MCF 10A (cell line): Measurements from ENCODE around the gene SLC25A13. TPM values are rescaled to one million over a fixed set of nuclear protein-coding genes. Genes with fewer than 3 reads are reported as not detected.

ENCODE experiments used
- BruUV-seq: library from RNA; stranded (reverse); fragments of 400-500 nt; replicated peaks from 2 replicates; lab custom pipeline; 2021; lab: Mats Ljungman, UMichigan
- CTCF ChIA-PET: fragments of 300-600 bp; sonication (Branson Sonifier 250); formaldehyde crosslinking; extraction: SDS; loops from one replicate; lab custom pipeline; 2021; ENCODE audit warnings: antibody characterized with exemption, inconsistent platforms; lab: Yijun Ruan, JAX
- POLR2A ChIA-PET: fragments of 300-600, 350-650 bp; sonication (Branson Sonifier 250); formaldehyde crosslinking; extraction: SDS; loops from one replicate; lab custom pipeline; 2020; ENCODE audit warnings: antibody characterized with exemption, inconsistent platforms; lab: Yijun Ruan, JAX
- DNase-seq: peaks from one replicate; pipeline ENCODE4 v3.0.0-alpha.2; 2018; ENCODE audit not compliant: unreplicated experiment
- H3K27ac Mint-ChIP-seq: one replicate; pipeline ENCODE4 v1.8.0; 2022; ENCODE audit warnings: mild to moderate bottlenecking, low read depth, mixed read lengths; ENCODE audit not compliant: unreplicated experiment
- H3K27me3 Mint-ChIP-seq: one replicate; pipeline ENCODE4 v1.8.0; 2022; ENCODE audit warnings: mixed read lengths; ENCODE audit not compliant: insufficient read depth, unreplicated experiment
- H3K36me3 Mint-ChIP-seq: one replicate; pipeline ENCODE4 v1.8.0; 2022; ENCODE audit warnings: mild to moderate bottlenecking, moderate library complexity, mixed read lengths; ENCODE audit not compliant: insufficient read depth, unreplicated experiment
- H3K4me1 Mint-ChIP-seq: one replicate; pipeline ENCODE4 v1.8.0; 2022; ENCODE audit warnings: mixed read lengths; ENCODE audit not compliant: insufficient read depth, unreplicated experiment
- H3K4me3 Mint-ChIP-seq: one replicate; pipeline ENCODE4 v1.8.0; 2022; ENCODE audit warnings: mild to moderate bottlenecking, moderate library complexity, mixed read lengths; ENCODE audit not compliant: unreplicated experiment
- H3K9me3 Mint-ChIP-seq: one replicate; pipeline ENCODE4 v1.8.0; 2022; ENCODE audit warnings: mixed read lengths; ENCODE audit not compliant: unreplicated experiment
- intact Hi-C: fragments of 100-400 bp; cut with micrococcal nuclease; formaldehyde crosslinking; loops from 2 replicates; pipeline ENCODE4 v1.14.1; 2022
- total RNA-seq: library from RNA; stranded (reverse); gene quantifications from 2 replicates; pipeline ENCODE4 v1.2.3, GENCODE V29; 2022
- TF ChIP-seq, protein P1 (sequence below): fragments of 200-600 bp; IDR thresholded peaks from one replicate; pipeline ENCODE4 v1.8.0; 2022; ENCODE audit warnings: antibody characterized with exemption, mild to moderate bottlenecking; ENCODE audit not compliant: unreplicated experiment

The SLC25A13 gene
- total RNA-seq, 1 experiment from 2014 or later: 28.6 TPM

DNA sequence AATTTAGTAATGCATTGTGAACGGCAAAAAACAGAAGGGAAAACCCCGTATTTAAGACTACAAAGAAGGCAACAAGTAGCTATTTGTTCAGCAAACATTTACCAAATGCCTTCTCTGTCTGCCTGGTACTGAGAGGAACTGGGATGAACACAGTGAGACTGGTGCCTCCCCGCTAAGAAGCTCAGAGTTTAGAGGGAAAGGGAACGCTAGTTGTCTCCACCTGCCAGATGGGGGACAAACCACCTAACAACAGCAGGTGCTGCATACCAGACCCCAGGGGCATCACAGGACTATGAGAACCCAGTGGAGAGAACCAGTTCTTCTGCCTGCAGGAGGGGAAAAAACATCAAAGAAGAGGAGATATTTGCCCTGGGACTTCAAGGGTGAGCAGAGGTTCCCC lies 147.1 kb downstream of the SLC25A13 start:
- H3K9me3 Mint-ChIP-seq: no peaks in the 10 kb centered on the region
- intact Hi-C loops: loop anchor here (10.0 kb wide), 1 partner anchor 100 kb away; no protein-coding TSS in a partner anchor
- H3K4me3 Mint-ChIP-seq: no peak overlapping the region
- peaks cover 34% of the 10 kb centered on the region for H3K36me3 Mint-ChIP-seq
- no peaks in the 10 kb centered on the region for H3K27me3 Mint-ChIP-seq
- no peak overlapping the region for H3K27ac Mint-ChIP-seq
- ChIA-PET POLR2A (no interaction called here), CTCF (no interaction called here)
- peaks cover 14% of the 10 kb centered on the region for H3K4me1 Mint-ChIP-seq
- BruUV-seq: no TSS peak
- TF ChIP-seq, protein P1, sequence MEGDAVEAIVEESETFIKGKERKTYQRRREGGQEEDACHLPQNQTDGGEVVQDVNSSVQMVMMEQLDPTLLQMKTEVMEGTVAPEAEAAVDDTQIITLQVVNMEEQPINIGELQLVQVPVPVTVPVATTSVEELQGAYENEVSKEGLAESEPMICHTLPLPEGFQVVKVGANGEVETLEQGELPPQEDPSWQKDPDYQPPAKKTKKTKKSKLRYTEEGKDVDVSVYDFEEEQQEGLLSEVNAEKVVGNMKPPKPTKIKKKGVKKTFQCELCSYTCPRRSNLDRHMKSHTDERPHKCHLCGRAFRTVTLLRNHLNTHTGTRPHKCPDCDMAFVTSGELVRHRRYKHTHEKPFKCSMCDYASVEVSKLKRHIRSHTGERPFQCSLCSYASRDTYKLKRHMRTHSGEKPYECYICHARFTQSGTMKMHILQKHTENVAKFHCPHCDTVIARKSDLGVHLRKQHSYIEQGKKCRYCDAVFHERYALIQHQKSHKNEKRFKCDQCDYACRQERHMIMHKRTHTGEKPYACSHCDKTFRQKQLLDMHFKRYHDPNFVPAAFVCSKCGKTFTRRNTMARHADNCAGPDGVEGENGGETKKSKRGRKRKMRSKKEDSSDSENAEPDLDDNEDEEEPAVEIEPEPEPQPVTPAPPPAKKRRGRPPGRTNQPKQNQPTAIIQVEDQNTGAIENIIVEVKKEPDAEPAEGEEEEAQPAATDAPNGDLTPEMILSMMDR: no peak
- DNase-seq: no peak

DNA sequence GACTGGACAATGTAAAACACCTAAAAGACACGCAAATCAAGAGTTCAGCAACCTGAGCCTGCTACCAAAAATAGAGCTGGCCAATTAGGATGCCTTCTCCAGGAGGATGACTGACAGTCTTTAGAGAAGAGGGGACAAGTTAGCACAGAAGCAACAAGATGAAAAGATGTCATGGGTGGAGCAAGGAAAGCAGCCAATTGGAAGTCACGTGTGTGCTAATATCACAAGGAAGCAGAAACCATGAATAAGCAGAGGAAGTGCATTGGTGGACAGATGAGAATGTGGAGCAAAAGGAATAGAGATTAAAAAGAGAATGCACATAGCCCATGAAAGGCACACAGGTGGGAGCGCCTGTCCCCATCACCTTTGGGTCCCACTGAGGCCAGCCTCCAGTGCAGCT lies 148.1 kb downstream of the SLC25A13 start:
- peaks cover 34% of the 10 kb centered on the region for H3K36me3 Mint-ChIP-seq
- TF ChIP-seq, protein P1: no peak
- no peak for DNase-seq
- no peak overlapping the region for H3K27ac Mint-ChIP-seq
- ChIA-PET POLR2A (no interaction called here), CTCF (interaction anchor here (1.0 kb wide), 1 partner anchor 375 kb away, joined by 3 read pairs; no protein-coding TSS in a partner anchor)
- no peaks in the 10 kb centered on the region for H3K9me3 Mint-ChIP-seq
- H3K4me1 Mint-ChIP-seq: peaks cover 6% of the 10 kb centered on the region
- no TSS peak for BruUV-seq
- intact Hi-C loops: loop anchor here (10.0 kb wide), 1 partner anchor 99 kb away; no protein-coding TSS in a partner anchor
- no peaks in the 10 kb centered on the region for H3K27me3 Mint-ChIP-seq
- no peak overlapping the region for H3K4me3 Mint-ChIP-seq

DNA sequence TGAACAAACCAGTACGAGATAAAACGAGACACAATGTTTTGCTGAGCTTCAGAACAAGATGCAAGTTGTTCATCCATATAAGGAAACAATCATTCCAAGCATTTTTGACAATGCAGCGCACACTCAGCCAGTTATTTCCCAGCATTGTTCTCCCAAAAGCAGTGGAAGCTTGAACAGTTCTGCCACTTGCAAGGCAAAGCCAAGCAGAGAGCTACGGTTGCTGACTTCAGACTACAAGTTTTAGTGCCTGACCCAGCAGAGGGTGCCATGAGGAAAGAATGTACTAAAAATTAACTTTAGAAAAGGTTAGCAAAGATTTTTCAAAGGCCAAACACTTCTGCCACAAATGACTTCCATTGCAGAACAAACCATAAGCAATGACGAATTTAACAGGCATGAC lies 152.5 kb downstream of the SLC25A13 start:
- no peaks in the 10 kb centered on the region for H3K4me1 Mint-ChIP-seq
- BruUV-seq: no TSS peak
- TF ChIP-seq, protein P1: no peak
- POLR2A ChIA-PET: no interaction called here
- H3K9me3 Mint-ChIP-seq: no peaks in the 10 kb centered on the region
- H3K36me3 Mint-ChIP-seq: peaks cover 28% of the 10 kb centered on the region
- no peak for DNase-seq
- no peak overlapping the region for H3K4me3 Mint-ChIP-seq
- H3K27me3 Mint-ChIP-seq: no peaks in the 10 kb centered on the region
- no peak overlapping the region for H3K27ac Mint-ChIP-seq
- intact Hi-C loops: no loop called here
- CTCF ChIA-PET: interaction anchor here (1.2 kb wide), 1 partner anchor 9 kb away, joined by 3 read pairs; no protein-coding TSS in a partner anchor

DNA sequence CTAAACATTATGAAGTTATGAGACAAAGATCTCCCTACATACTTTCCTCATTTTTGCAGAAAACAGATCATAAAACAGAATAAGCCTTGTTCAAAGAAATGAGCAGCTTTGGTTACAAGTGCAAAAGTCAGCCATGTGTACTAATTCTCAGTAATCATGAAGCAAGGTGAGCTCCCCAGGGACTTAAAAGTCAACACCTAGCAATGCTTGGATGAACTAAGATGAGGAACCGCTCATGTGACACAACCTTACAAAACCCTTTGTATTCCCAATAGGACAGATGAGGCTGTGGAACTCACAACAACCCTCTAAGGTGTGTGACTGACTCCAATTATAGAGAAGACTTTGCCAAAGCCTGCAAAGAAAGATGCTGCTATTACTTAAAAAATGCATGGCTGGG lies 154.5 kb downstream of the SLC25A13 start:
- H3K27me3 Mint-ChIP-seq: no peaks in the 10 kb centered on the region
- no peaks in the 10 kb centered on the region for H3K4me1 Mint-ChIP-seq
- TF ChIP-seq, protein P1: no peak
- H3K27ac Mint-ChIP-seq: no peak overlapping the region
- CTCF ChIA-PET: interaction anchor here (0.7 kb wide), 1 partner anchor 26 kb away, joined by 6 read pairs; no protein-coding TSS in a partner anchor
- intact Hi-C loops: no loop called here
- no peak for DNase-seq
- no peaks in the 10 kb centered on the region for H3K9me3 Mint-ChIP-seq
- H3K4me3 Mint-ChIP-seq: no peak overlapping the region
- H3K36me3 Mint-ChIP-seq: peaks cover 39% of the 10 kb centered on the region
- BruUV-seq: no TSS peak
- POLR2A ChIA-PET: no interaction called here
